H9 (cell line): Measurements from ENCODE around the gene ARHGAP24. TPM values are rescaled to one million over a fixed set of nuclear protein-coding genes. Genes with fewer than 3 reads are reported as not detected.

Experiments
- DNase-seq: peaks from one replicate; pipeline ENCODE4 v3.0.0-alpha.2; 2017
- H2AFZ ChIP-seq: one replicate; pipeline ENCODE4 v1.6.1; 2013; ENCODE audit warnings: mild to moderate bottlenecking, low read length, control low read depth, moderate library complexity
- H2AK5ac ChIP-seq: 2 replicates; pipeline ENCODE4 v1.6.1; 2013; ENCODE audit warnings: low read length, control low read depth, mixed read lengths; ENCODE audit not compliant: insufficient read length
- H2BK120ac ChIP-seq: one replicate; pipeline ENCODE4 v1.6.1; 2013; ENCODE audit warnings: low read depth, mild to moderate bottlenecking, low read length, control low read depth, inconsistent platforms; ENCODE audit not compliant: poor library complexity, severe bottlenecking
- H2BK12ac ChIP-seq: 2 replicates; pipeline ENCODE4 v1.6.1; 2013; ENCODE audit warnings: low read length, control low read depth, mixed read lengths, low read depth; ENCODE audit not compliant: insufficient read length
- H2BK15ac ChIP-seq: 2 replicates; pipeline ENCODE4 v1.6.1; 2013; ENCODE audit warnings: low read depth, low read length, control low read depth
- H2BK20ac ChIP-seq: one replicate; pipeline ENCODE4 v1.6.1; 2013; ENCODE audit warnings: low read depth, mild to moderate bottlenecking, low read length, control low read depth, inconsistent platforms; ENCODE audit not compliant: poor library complexity, severe bottlenecking
- H2BK5ac ChIP-seq: 2 replicates; pipeline ENCODE4 v1.6.1; 2013; ENCODE audit warnings: low read length, control low read depth, mixed read lengths; ENCODE audit not compliant: insufficient read length
- H3K14ac ChIP-seq: 2 replicates; pipeline ENCODE4 v1.6.1; 2013; ENCODE audit warnings: low read length, control low read depth; ENCODE audit not compliant: insufficient read depth
- H3K18ac ChIP-seq: 2 replicates; pipeline ENCODE4 v1.6.1; 2013; ENCODE audit warnings: low read depth, mild to moderate bottlenecking, mixed read lengths, low read length, control low read depth; ENCODE audit not compliant: insufficient read length
- H3K23ac ChIP-seq: 2 replicates; pipeline ENCODE4 v1.6.1; 2013; ENCODE audit warnings: low read length, control low read depth, mixed read lengths, low read depth; ENCODE audit not compliant: insufficient read length
- H3K23me2 ChIP-seq: 2 replicates; pipeline ENCODE4 v1.6.1; 2013; ENCODE audit warnings: low read depth, mild to moderate bottlenecking, mixed read lengths, low read length, control low read depth; ENCODE audit not compliant: insufficient read length, poor library complexity, severe bottlenecking
- H3K27ac ChIP-seq: 2 replicates; pipeline ENCODE4 v1.5.1; 2013; ENCODE audit warnings: low read length, control low read depth, mixed read lengths, low read depth; ENCODE audit not compliant: insufficient read length
- H3K27me3 ChIP-seq: 2 replicates; pipeline ENCODE4 v1.6.1; 2013; ENCODE audit warnings: low read length, control low read depth, inconsistent platforms; ENCODE audit not compliant: insufficient read depth
- H3K4ac ChIP-seq: 2 replicates; pipeline ENCODE4 v1.6.1; 2013; ENCODE audit warnings: low read depth, mild to moderate bottlenecking, control low read depth, inconsistent platforms, low read length, moderate library complexity
- H3K4me1 ChIP-seq: 2 replicates; pipeline ENCODE4 v1.6.1; 2013; ENCODE audit warnings: low read length, control low read depth, inconsistent platforms; ENCODE audit not compliant: insufficient read depth
- H3K4me2 ChIP-seq: 2 replicates; pipeline ENCODE4 v1.6.1; 2013; ENCODE audit warnings: low read length, control low read depth, mixed read lengths; ENCODE audit not compliant: insufficient read length, insufficient read depth
- H3K56ac ChIP-seq: 2 replicates; pipeline ENCODE4 v1.6.1; 2013; ENCODE audit warnings: low read depth, mild to moderate bottlenecking, mixed read lengths, low read length, control low read depth; ENCODE audit not compliant: insufficient read length
- H3K79me1 ChIP-seq: 2 replicates; pipeline ENCODE4 v1.6.1; 2013; ENCODE audit warnings: low read depth, mild to moderate bottlenecking, moderate library complexity, low read length, control low read depth, inconsistent platforms; ENCODE audit not compliant: insufficient read depth, poor library complexity, severe bottlenecking
- H3K79me2 ChIP-seq: 2 replicates; pipeline ENCODE4 v1.6.1; 2013; ENCODE audit warnings: low read length, control low read depth, inconsistent platforms; ENCODE audit not compliant: insufficient read depth
- H3K9ac ChIP-seq: 2 replicates; pipeline ENCODE4 v1.6.1; 2013; ENCODE audit warnings: low read length, control low read depth, mixed read lengths; ENCODE audit not compliant: insufficient read length; ENCODE audit errors: extremely low read depth
- H3K9me3 ChIP-seq: one replicate; pipeline ENCODE4 v1.6.1; 2013; ENCODE audit warnings: low read depth, low read length, inconsistent platforms; ENCODE audit not compliant: control insufficient read depth
- H3T11ph ChIP-seq: one replicate; pipeline ENCODE4 v1.6.1; 2013; ENCODE audit warnings: mild to moderate bottlenecking, low read length, control low read depth, inconsistent platforms
- H4K20me1 ChIP-seq: one replicate; pipeline ENCODE4 v1.6.1; 2013; ENCODE audit not compliant: control insufficient read depth, insufficient read length, insufficient read depth
- H4K5ac ChIP-seq: 2 replicates; pipeline ENCODE4 v1.6.1; 2013; ENCODE audit warnings: low read depth, mild to moderate bottlenecking, mixed read lengths, low read length, control low read depth; ENCODE audit not compliant: insufficient read length
- H4K8ac ChIP-seq: replicated peaks from 2 replicates; pipeline ENCODE4 v1.6.1; 2013; ENCODE audit warnings: low read length, control low read depth, mixed read lengths, low read depth; ENCODE audit not compliant: insufficient read length
- H4K91ac ChIP-seq: 2 replicates; pipeline ENCODE4 v1.6.1; 2013; ENCODE audit warnings: low read depth, mild to moderate bottlenecking, moderate library complexity, mixed read lengths, low read length, control low read depth; ENCODE audit not compliant: insufficient read length
- H3K27ac Mint-ChIP-seq, 3 experiments: 2 replicates in 2 of 3; 3 replicates in 1 of 3; pipeline ENCODE4 v1.8.0; 2020 to 2021; ENCODE audit warnings: mixed read lengths in 3 of 3, mild to moderate bottlenecking in 1 of 3, moderate library complexity in 1 of 3
- H3K27me3 Mint-ChIP-seq: 2 replicates; pipeline ENCODE4 v1.8.0; 2021; ENCODE audit warnings: low read depth, mild to moderate bottlenecking, moderate library complexity, mixed read lengths
- H3K36me3 Mint-ChIP-seq, 3 experiments: 2 replicates in 2 of 3; 3 replicates in 1 of 3; pipeline ENCODE4 v1.8.0; 2020 to 2021; ENCODE audit warnings: low read depth in 3 of 3, mixed read lengths in 3 of 3; ENCODE audit not compliant: insufficient read depth in 1 of 3
- H3K4me1 Mint-ChIP-seq, 2 experiments: 2 replicates each; pipeline ENCODE4 v1.8.0; 2020; ENCODE audit warnings: mixed read lengths in 2 of 2
- H3K4me3 Mint-ChIP-seq, 2 experiments: 2 replicates in 1 of 2; 3 replicates in 1 of 2; pipeline ENCODE4 v1.8.0; 2020 to 2021; ENCODE audit warnings: mild to moderate bottlenecking in 2 of 2, mixed read lengths in 2 of 2, moderate library complexity in 1 of 2
- H3K9me3 Mint-ChIP-seq, 2 experiments: 2 replicates in 1 of 2; 3 replicates in 1 of 2; pipeline ENCODE4 v1.8.0; 2020; ENCODE audit warnings: mild to moderate bottlenecking in 2 of 2, mixed read lengths in 2 of 2, moderate library complexity in 1 of 2
- CTCF ChIP-seq: fragments of 200-600 bp; sonication (generic); conservative IDR thresholded peaks from 3 replicates; pipeline ENCODE4 v1.8.0; 2021; ENCODE audit warnings: antibody characterized with exemption, mild to moderate bottlenecking
- WGBS: extraction: QIAGEN DNeasy Blood & Tissue Kit; methylation state at CpG from one replicate; pipeline ENCODE4 v1.1.7; 2013; ENCODE audit warnings: missing lambda C conversion rate, low lambda C conversion rate, mixed read lengths; ENCODE audit not compliant: insufficient read length; ENCODE audit errors: extremely low coverage; 5-methylcytosine and 5-hydroxymethylcytosine counted together
- total RNA-seq: library from RNA; stranded (reverse); gene quantifications from 2 replicates; pipeline ENCODE4 v1.2.1, GENCODE V29; 2021

The ARHGAP24 gene
- total RNA-seq, 1 experiment from 2014 or later: 0.37 TPM

- Histone ChIP-seq H4K91ac (no peak overlapping the region), H3K4ac (no peak overlapping the region), H2BK15ac (no peak overlapping the region), H2BK12ac (no peak overlapping the region), H2AK5ac (no peak overlapping the region), H2AFZ (no peak overlapping the region), H3K23ac (no peak overlapping the region), H2BK20ac (no peak overlapping the region), H3K79me1 (no peaks in the 10 kb centered on the region), H2BK120ac (no peak overlapping the region), H4K5ac (no peak overlapping the region), H3K79me2 (no peaks in the 10 kb centered on the region), H3K23me2 (no peaks in the 10 kb centered on the region), H2BK5ac (no peak overlapping the region), H3K4me1 (no peaks in the 10 kb centered on the region), H3T11ph (no peak overlapping the region), H3K9me3 (no peaks in the 10 kb centered on the region), H4K8ac (no peak overlapping the region), H3K14ac (no peak overlapping the region), H3K27me3 (no peaks in the 10 kb centered on the region), H4K20me1 (no peaks in the 10 kb centered on the region), H3K27ac (no peak overlapping the region), H3K9ac (no peak overlapping the region), H3K56ac (no peak overlapping the region), H3K18ac (no peak overlapping the region), H3K4me2 (no peak overlapping the region)
- H3K4me1 Mint-ChIP-seq: no peaks in the 10 kb centered on the region
- H3K9me3 Mint-ChIP-seq: no peaks in the 10 kb centered on the region
- no peak overlapping the region for H3K4me3 Mint-ChIP-seq
- no peak overlapping the region; a peak in 1 of 7 replicates for H3K27ac Mint-ChIP-seq
- no peaks in the 10 kb centered on the region for H3K27me3 Mint-ChIP-seq
- no CpG with 5 or more reads among the region's 5 CpGs for WGBS
- no peak for TF ChIP-seq CTCF
- H3K36me3 Mint-ChIP-seq: no peaks in the 10 kb centered on the region
- DNase-seq: no peak
Measured at GRCh38 chr4:85580489-85580888, 105.5 kb downstream of the ARHGAP24 start.
